NCI-H2107 treated with DMSO at 0.1 percent for 48 hours (cell line): ENCODE results near the gene DLL3.
"Not testable (repeated sequence)": the region's sequence is repeated elsewhere in the genome, so short reads cannot be mapped to it uniquely, and the experiment has no call there.

Experiments
- DNase-seq: peaks from one replicate; lab custom pipeline; 2025; ENCODE audit not compliant: unreplicated experiment; lab: John Stamatoyannopoulos, UW

The DLL3 gene

GRCh38 chr19:39498798-39499642, at the start of gene DLL3:
Gene DLL3 (plus strand): TSS chr19:39498947. CDS start chr19:39498975, 28 bp downstream.
- peak; percentile 79 for DNase-seq

- DNase-seq = no peak
These were observed 49.5 kb upstream of the DLL3 start for GRCh38 chr19:39449116-39449797.

GRCh38 chr19:39451257-39451656, 47.5 kb upstream of the DLL3 start:
- not testable (repeated sequence) for DNase-seq

- no peak for DNase-seq
These were observed 35.3 kb upstream of the DLL3 start for GRCh38 chr19:39463403-39463802.

- DNase-seq = no peak
These were observed 32.6 kb upstream of the DLL3 start for GRCh38 chr19:39465956-39466747.

GRCh38 chr19:39467941-39468340, 30.8 kb upstream of the DLL3 start:
- DNase-seq = no peak

- no peak for DNase-seq
These were observed 29.7 kb upstream of the DLL3 start for GRCh38 chr19:39469036-39469435.

GRCh38 chr19:39469567-39469966, 29.2 kb upstream of the DLL3 start:
- DNase-seq = no peak

- no peak for DNase-seq
These were observed 27.9 kb upstream of the DLL3 start for GRCh38 chr19:39470724-39471339.

GRCh38 chr19:39471756-39472536, 26.8 kb upstream of the DLL3 start:
- DNase-seq = no peak

- DNase-seq = no peak
These were observed 25.9 kb upstream of the DLL3 start for GRCh38 chr19:39472746-39473442.

GRCh38 chr19:39473443-39473960, 25.2 kb upstream of the DLL3 start:
- DNase-seq = no peak

- DNase-seq = peak; percentile 6
These were observed 24.6 kb upstream of the DLL3 start for GRCh38 chr19:39474139-39474620.

GRCh38 chr19:39475748-39476147, 23.0 kb upstream of the DLL3 start:
- DNase-seq = no peak

- DNase-seq = not testable (repeated sequence)
These were observed 19.4 kb upstream of the DLL3 start for GRCh38 chr19:39479319-39479801.

- DNase-seq = no peak
These were observed 18.8 kb upstream of the DLL3 start for GRCh38 chr19:39479916-39480315.

- DNase-seq = peak; percentile 86
These were observed 18.2 kb upstream of the DLL3 start, which contains the start of gene TIMM50 for GRCh38 chr19:39480337-39481228. Gene TIMM50 (plus strand): TSS chr19:39480838. CDS start chr19:39480854, 16 bp downstream.

- DNase-seq = no peak
These were observed 17.6 kb upstream of the DLL3 start for GRCh38 chr19:39481229-39481545.
